Measurements from ENCODE around the gene ADORA1.

Gene ADORA1

DNA sequence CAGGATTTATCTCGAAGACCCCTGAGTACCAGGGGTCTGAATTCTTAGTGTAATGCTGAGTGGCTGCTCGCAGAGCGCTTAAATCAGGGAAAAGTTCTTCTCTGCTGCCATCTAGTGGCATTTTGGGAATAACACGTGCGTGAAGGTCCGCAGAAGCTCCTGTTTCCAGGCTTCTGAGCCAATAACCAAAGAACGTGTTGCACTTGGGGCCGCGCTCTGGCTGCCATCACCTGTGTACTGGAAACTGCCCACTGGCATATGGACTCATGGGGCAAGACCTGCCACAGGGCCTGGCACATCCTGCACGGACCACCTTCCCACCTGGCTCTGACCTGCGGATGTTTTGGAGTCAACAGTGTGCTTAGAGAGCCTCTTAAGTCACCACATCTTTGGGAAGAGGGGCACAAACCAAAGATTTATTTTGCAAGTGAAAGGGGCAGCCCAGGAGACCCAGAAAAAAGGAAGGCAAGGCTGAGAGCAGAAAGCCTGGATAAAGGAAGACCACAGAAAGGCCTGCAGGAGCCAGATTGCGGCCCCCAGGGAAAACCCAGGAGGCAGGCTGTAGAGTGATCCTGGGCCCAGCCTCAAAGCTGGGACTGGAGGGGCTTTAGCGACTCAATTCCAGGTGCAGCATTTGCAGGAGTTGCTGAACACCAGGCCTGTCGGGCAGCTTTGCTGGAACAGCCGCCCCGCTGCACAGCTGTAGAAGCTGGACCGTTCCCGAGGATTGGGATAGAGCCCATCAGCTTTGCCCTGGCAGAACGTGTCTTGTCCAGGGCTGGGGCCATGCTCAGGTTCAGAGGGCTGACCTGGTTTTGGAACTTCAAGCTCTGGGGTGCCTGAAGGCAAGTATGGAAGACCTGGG is 89.0 kb downstream of the ADORA1 start:
- peak; percentile 55 for DNase-seq (ENCODE audit: low read depth)

Data from amniotic epithelial cell (primary cell).